GM21619 (cell line): Measurements from ENCODE around the gene CPSF4L.

Experiments used
- ATAC-seq: cut with Tn5 transposase; IDR thresholded peaks from one replicate; pipeline ENCODE4 v1.9.1; 2021; ENCODE audit not compliant: unreplicated experiment

Gene CPSF4L

GRCh38 chr17:73205459-73205961, 56.2 kb downstream of the CPSF4L start:
- no peak for ATAC-seq

- ATAC-seq: no peak
Measured at GRCh38 chr17:73203788-73204479, 57.7 kb downstream of the CPSF4L start.

GRCh38 chr17:73203135-73203787, 58.4 kb downstream of the CPSF4L start:
- no peak for ATAC-seq

- ATAC-seq: no peak
Measured at GRCh38 chr17:73201215-73202069, 60.2 kb downstream of the CPSF4L start.

GRCh38 chr17:73200476-73200875, 61.2 kb downstream of the CPSF4L start:
- no peak for ATAC-seq

- ATAC-seq: no peak
Measured at GRCh38 chr17:73199751-73200317, 61.8 kb downstream of the CPSF4L start.

GRCh38 chr17:73198930-73199260, 62.8 kb downstream of the CPSF4L start:
- no peak for ATAC-seq
